PC-3 (cell line): ENCODE measurements around the gene TTLL10. TPM values are rescaled to one million over a fixed set of nuclear protein-coding genes. Genes with fewer than 3 reads are reported as not detected.

Experiments
- ATAC-seq: fragments of 200-7000 bp; cut with Tn5 transposase; 2 replicates; pipeline ENCODE4 v1.9.1; 2020; ENCODE audit warnings: mild to moderate bottlenecking, moderate library complexity
- BruUV-seq: library from RNA; stranded (reverse); fragments of 400-500 nt; replicated peaks from 2 replicates; lab custom pipeline; 2021; lab: Mats Ljungman, UMichigan
- CTCF ChIA-PET: fragments of 300-600 bp; sonication (Branson Sonifier 250); formaldehyde crosslinking; loops from one replicate; lab custom pipeline; 2022; ENCODE audit warnings: antibody characterized with exemption; lab: Charles Lee
- POLR2A ChIA-PET: fragments of 300-600 bp; sonication (Branson Sonifier 250); formaldehyde crosslinking; loops from one replicate; lab custom pipeline; 2022; ENCODE audit warnings: antibody characterized with exemption; ENCODE audit not compliant: unreplicated experiment; lab: Charles Lee
- DNase-seq: peaks from one replicate; pipeline ENCODE4 v3.0.0-alpha.2; 2015
- H2AFZ ChIP-seq: fragments of 300-600 bp; sonication (generic); 2 replicates; pipeline ENCODE4 v1.6.0; 2016; ENCODE audit warnings: antibody characterized with exemption, low read length
- H3F3A ChIP-seq: fragments of 300-600 bp; sonication (generic); one replicate; pipeline ENCODE4 v1.6.0; 2017; ENCODE audit warnings: antibody characterized with exemption, low read length, control low read depth, mild to moderate bottlenecking; ENCODE audit not compliant: unreplicated experiment
- H3K27ac ChIP-seq: fragments of 300-600 bp; sonication (generic); 2 replicates; pipeline ENCODE4 v1.5.1; 2016; ENCODE audit warnings: mild to moderate bottlenecking, low read length
- H3K27me3 ChIP-seq: fragments of 300-600 bp; sonication (generic); 2 replicates; pipeline ENCODE4 v1.6.1; 2016; ENCODE audit warnings: low read length, mixed read lengths
- H3K36me3 ChIP-seq: fragments of 300-600 bp; sonication (generic); 2 replicates; pipeline ENCODE4 v1.6.1; 2016; ENCODE audit warnings: low read depth, mixed run types, low read length, mixed read lengths
- H3K4me1 ChIP-seq: fragments of 300-600 bp; sonication (generic); 2 replicates; pipeline ENCODE4 v1.5.1; 2016; ENCODE audit warnings: low read length; ENCODE audit not compliant: insufficient read depth
- H3K4me2 ChIP-seq: fragments of 300-600 bp; sonication (generic); 2 replicates; pipeline ENCODE4 v1.6.0; 2016; ENCODE audit warnings: low read length
- H3K4me3 ChIP-seq: fragments of 300-600 bp; sonication (generic); 2 replicates; pipeline ENCODE4 v1.5.1; 2016; ENCODE audit warnings: mild to moderate bottlenecking, low read length, mixed read lengths
- H3K79me2 ChIP-seq: fragments of 300-600 bp; sonication (generic); 2 replicates; pipeline ENCODE4 v1.6.1; 2017; ENCODE audit warnings: low read length, mixed read lengths
- H3K9ac ChIP-seq: fragments of 300-600 bp; sonication (generic); 2 replicates; pipeline ENCODE4 v1.6.0; 2016; ENCODE audit warnings: mild to moderate bottlenecking, low read length
- H3K9me2 ChIP-seq: fragments of 300-600 bp; sonication (generic); replicated peaks from 2 replicates; pipeline ENCODE4 v1.6.1; 2016; ENCODE audit warnings: mixed run types, low read length, mixed read lengths
- H3K9me3 ChIP-seq: fragments of 300-600 bp; sonication (generic); 2 replicates; pipeline ENCODE4 v1.6.1; 2016; ENCODE audit warnings: low read length, mixed read lengths
- H4K20me1 ChIP-seq: fragments of 300-600 bp; sonication (generic); 2 replicates; pipeline ENCODE4 v1.6.1; 2016; ENCODE audit warnings: low read length, mixed read lengths
- EZH2 ChIP-seq: fragments of 300-600 bp; sonication (generic); IDR thresholded peaks from one replicate; pipeline ENCODE4 v1.6.1; 2017; ENCODE audit warnings: antibody characterized with exemption, mild to moderate bottlenecking, low read length; ENCODE audit not compliant: unreplicated experiment
- EZH2phosphoT487 ChIP-seq: fragments of 300-600 bp; sonication (generic); IDR thresholded peaks from 2 replicates; pipeline ENCODE4 v1.6.1; 2018; ENCODE audit warnings: mild to moderate bottlenecking, antibody characterized with exemption, low read length, borderline replicate concordance
- intact Hi-C: fragments of 100-400 bp; cut with micrococcal nuclease; formaldehyde crosslinking; loops from 2 replicates; pipeline ENCODE4 v1.9.0; 2023
- total RNA-seq: library from RNA; depleted of rRNA; stranded (reverse); fragments of >200 nt; gene quantifications from 2 replicates; pipeline ENCODE4 v1.2.3, GENCODE V29; 2014
- TF ChIP-seq, protein P1 (sequence below): fragments of 300-600 bp; sonication (generic); conservative IDR thresholded peaks from 2 replicates; pipeline ENCODE4 v1.5.1; 2017; ENCODE audit warnings: antibody characterized with exemption, low read depth, mild to moderate bottlenecking, low read length

Gene TTLL10
- total RNA-seq, 1 experiment from 2014 or later = 0.36 TPM

- Histone ChIP-seq H3K79me2 (peaks cover 27% of the 10 kb centered on the region), H3K4me1 (peaks cover 24% of the 10 kb centered on the region), H3K9me2 (no peaks in the 10 kb centered on the region), H3K4me2 (no peak overlapping the region), H4K20me1 (peaks cover 17% of the 10 kb centered on the region), H3K9me3 (no peaks in the 10 kb centered on the region), H3K27me3 (no peaks in the 10 kb centered on the region), H3K9ac (no peak overlapping the region), H3F3A (no peaks in the 10 kb centered on the region), H3K4me3 (no peak overlapping the region), H2AFZ (no peak overlapping the region), H3K27ac (no peak overlapping the region), H3K36me3 (no peaks in the 10 kb centered on the region)
- intact Hi-C loops = no loop called here
- no peak for ATAC-seq
- TF ChIP-seq, protein P1, sequence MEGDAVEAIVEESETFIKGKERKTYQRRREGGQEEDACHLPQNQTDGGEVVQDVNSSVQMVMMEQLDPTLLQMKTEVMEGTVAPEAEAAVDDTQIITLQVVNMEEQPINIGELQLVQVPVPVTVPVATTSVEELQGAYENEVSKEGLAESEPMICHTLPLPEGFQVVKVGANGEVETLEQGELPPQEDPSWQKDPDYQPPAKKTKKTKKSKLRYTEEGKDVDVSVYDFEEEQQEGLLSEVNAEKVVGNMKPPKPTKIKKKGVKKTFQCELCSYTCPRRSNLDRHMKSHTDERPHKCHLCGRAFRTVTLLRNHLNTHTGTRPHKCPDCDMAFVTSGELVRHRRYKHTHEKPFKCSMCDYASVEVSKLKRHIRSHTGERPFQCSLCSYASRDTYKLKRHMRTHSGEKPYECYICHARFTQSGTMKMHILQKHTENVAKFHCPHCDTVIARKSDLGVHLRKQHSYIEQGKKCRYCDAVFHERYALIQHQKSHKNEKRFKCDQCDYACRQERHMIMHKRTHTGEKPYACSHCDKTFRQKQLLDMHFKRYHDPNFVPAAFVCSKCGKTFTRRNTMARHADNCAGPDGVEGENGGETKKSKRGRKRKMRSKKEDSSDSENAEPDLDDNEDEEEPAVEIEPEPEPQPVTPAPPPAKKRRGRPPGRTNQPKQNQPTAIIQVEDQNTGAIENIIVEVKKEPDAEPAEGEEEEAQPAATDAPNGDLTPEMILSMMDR = no peak
- TF ChIP-seq EZH2 (no peak), EZH2phosphoT487 (no peak)
- no peak for DNase-seq
- ChIA-PET CTCF (no interaction called here), POLR2A (no interaction called here)
- BruUV-seq = no TSS peak
These were observed 13.3 kb upstream of the TTLL10 start for GRCh38 chr1:1160281-1160930.

GRCh38 chr1:1161078-1161682, 12.5 kb upstream of the TTLL10 start:
- intact Hi-C loops = no loop called here
- Histone ChIP-seq H3K36me3 (no peaks in the 10 kb centered on the region), H3K27me3 (no peaks in the 10 kb centered on the region), H3F3A (no peaks in the 10 kb centered on the region), H3K4me2 (no peak overlapping the region), H4K20me1 (peaks cover 25% of the 10 kb centered on the region), H2AFZ (no peak overlapping the region), H3K4me1 (peaks cover 32% of the 10 kb centered on the region), H3K9me2 (no peaks in the 10 kb centered on the region), H3K79me2 (peaks cover 35% of the 10 kb centered on the region), H3K9me3 (no peaks in the 10 kb centered on the region), H3K4me3 (no peak overlapping the region), H3K9ac (no peak overlapping the region), H3K27ac (no peak overlapping the region)
- POLR2A ChIA-PET = no interaction called here
- ATAC-seq (no peak), DNase-seq (no peak)
- BruUV-seq = no TSS peak
- TF ChIP-seq EZH2phosphoT487 (no peak), EZH2 (no peak)
- TF ChIP-seq, protein P1 = no peak
- CTCF ChIA-PET = no interaction called here

DNA sequence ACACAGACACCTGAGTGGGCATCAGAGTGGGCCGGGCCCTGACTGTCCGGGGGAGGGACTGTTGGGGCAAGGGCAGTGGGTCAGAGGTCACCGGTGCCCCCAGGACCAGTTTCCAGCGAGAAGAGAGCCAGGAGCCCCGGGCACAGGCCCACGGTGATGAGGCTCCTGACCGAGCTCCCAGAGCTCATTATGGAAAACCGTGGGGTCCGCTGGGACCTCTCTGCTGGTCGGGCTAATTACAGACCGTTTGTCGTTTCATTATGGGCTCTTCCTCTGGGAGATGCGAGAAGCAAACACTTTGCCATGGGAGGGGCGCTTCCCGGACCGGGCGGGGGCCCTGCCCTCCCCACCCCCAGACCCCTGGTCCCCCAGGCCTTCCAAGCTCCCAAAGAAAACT, 12.0 kb upstream of the TTLL10 start:
- BruUV-seq = no TSS peak
- Histone ChIP-seq H3K9me3 (no peaks in the 10 kb centered on the region), H3K27ac (no peak overlapping the region), H3K4me2 (no peak overlapping the region), H3K79me2 (peaks cover 39% of the 10 kb centered on the region), H3K4me1 (peaks cover 32% of the 10 kb centered on the region), H3F3A (no peaks in the 10 kb centered on the region), H3K36me3 (no peaks in the 10 kb centered on the region), H4K20me1 (peaks cover 27% of the 10 kb centered on the region), H3K9me2 (no peaks in the 10 kb centered on the region), H3K9ac (no peak overlapping the region), H3K27me3 (no peaks in the 10 kb centered on the region), H2AFZ (no peak overlapping the region), H3K4me3 (no peak overlapping the region)
- intact Hi-C loops = no loop called here
- no peak for TF ChIP-seq EZH2
- TF ChIP-seq, protein P1 = no peak
- TF ChIP-seq EZH2phosphoT487 = no peak
- DNase-seq = no peak
- CTCF ChIA-PET = no interaction called here
- POLR2A ChIA-PET = no interaction called here
- ATAC-seq = no peak
